Hepatocyte (in vitro differentiated cells): Measurements from ENCODE around the gene TPCN2. TPM values are rescaled to one million over a fixed set of nuclear protein-coding genes. Genes with fewer than 3 reads are reported as not detected.

Source experiments
- DNase-seq: peaks from one replicate; pipeline ENCODE4 v3.0.0-alpha.2; 2016; ENCODE audit warnings: low spot score
- H2AFZ ChIP-seq: fragments of 200-600 bp; sonication (generic); 2 replicates; pipeline ENCODE4 v1.6.0; 2016; ENCODE audit warnings: antibody characterized with exemption, mild to moderate bottlenecking
- H3K27ac ChIP-seq: fragments of 200-600 bp; sonication (generic); 2 replicates; pipeline ENCODE4 v1.5.1; 2016; ENCODE audit warnings: mild to moderate bottlenecking
- H3K27me3 ChIP-seq: fragments of 200-600 bp; sonication (generic); 2 replicates; pipeline ENCODE4 v1.6.1; 2016
- H3K36me3 ChIP-seq: fragments of 200-600 bp; sonication (generic); replicated peaks from 2 replicates; pipeline ENCODE4 v1.5.1; 2016; ENCODE audit warnings: low read depth; ENCODE audit not compliant: insufficient read depth
- H3K4me1 ChIP-seq: fragments of 200-600 bp; sonication (generic); 2 replicates; pipeline ENCODE4 v1.5.1; 2016; ENCODE audit warnings: mild to moderate bottlenecking, moderate library complexity; ENCODE audit not compliant: insufficient read depth
- H3K4me2 ChIP-seq: fragments of 200-600 bp; sonication (generic); 2 replicates; pipeline ENCODE4 v1.6.0; 2016
- H3K4me3 ChIP-seq: fragments of 200-600 bp; sonication (generic); 2 replicates; pipeline ENCODE4 v1.5.1; 2016; ENCODE audit warnings: mild to moderate bottlenecking
- H3K79me2 ChIP-seq: fragments of 200-600 bp; sonication (generic); 2 replicates; pipeline ENCODE4 v1.6.0; 2017; ENCODE audit warnings: mild to moderate bottlenecking
- H3K9me2 ChIP-seq: fragments of 200-600 bp; sonication (generic); replicated peaks from 2 replicates; pipeline ENCODE4 v1.6.0; 2017; ENCODE audit warnings: mild to moderate bottlenecking; ENCODE audit not compliant: insufficient read depth
- H3K9me3 ChIP-seq: fragments of 200-600 bp; sonication (generic); 2 replicates; pipeline ENCODE4 v1.5.1; 2016; ENCODE audit warnings: low read depth, mild to moderate bottlenecking
- H4K20me1 ChIP-seq: fragments of 200-600 bp; sonication (generic); 2 replicates; pipeline ENCODE4 v1.6.0; 2016; ENCODE audit warnings: mild to moderate bottlenecking; ENCODE audit not compliant: insufficient read depth, poor library complexity, severe bottlenecking
- CTCF ChIP-seq: fragments of 200-600 bp; sonication (generic); IDR thresholded peaks from 2 replicates; pipeline ENCODE4 v1.5.1; 2016; ENCODE audit warnings: antibody characterized with exemption, mild to moderate bottlenecking; ENCODE audit not compliant: poor library complexity
- EZH2 ChIP-seq: fragments of 200-600 bp; sonication (generic); IDR thresholded peaks from 2 replicates; pipeline ENCODE4 v1.6.1; 2016; ENCODE audit warnings: antibody characterized with exemption, mild to moderate bottlenecking, borderline replicate concordance
- EZH2phosphoT487 ChIP-seq: fragments of 200-600 bp; sonication (generic); IDR thresholded peaks from one replicate; pipeline ENCODE4 v1.6.1; 2018; ENCODE audit warnings: antibody characterized with exemption, mild to moderate bottlenecking, low read depth, moderate library complexity; ENCODE audit not compliant: unreplicated experiment, severe bottlenecking
- WGBS: methylation state at CpG from one replicate; pipeline ENCODE4 v1.1.6; 2016; ENCODE audit warnings: low lambda C conversion rate; ENCODE audit errors: missing lambda C conversion rate; 5-methylcytosine and 5-hydroxymethylcytosine counted together
- polyA plus RNA-seq: library from polyadenylated mRNA; unstranded; fragments of >200 nt; fragmentation: Nextera tagmentation; extraction: Ambion mirVana; gene quantifications from 2 replicates; pipeline ENCODE4 v1.2.1, GENCODE V29; 2016
- total RNA-seq: library from RNA; depleted of rRNA; stranded (reverse); fragments of >200 nt; gene quantifications from 2 replicates; pipeline ENCODE4 v1.2.3, GENCODE V29; 2014

The TPCN2 gene
- total and polyA plus RNA-seq, 2 experiments from 2014 or later: 16.6 to 21.3 TPM

- no peak overlapping the region for H2AFZ ChIP-seq
- no peak for DNase-seq
- no peaks in the 10 kb centered on the region for H3K79me2 ChIP-seq
- no peaks in the 10 kb centered on the region for H3K36me3 ChIP-seq
- H3K27ac ChIP-seq: no peak overlapping the region
- no peaks in the 10 kb centered on the region for H4K20me1 ChIP-seq
- no peaks in the 10 kb centered on the region for H3K9me2 ChIP-seq
- no peaks in the 10 kb centered on the region for H3K9me3 ChIP-seq
- H3K4me1 ChIP-seq: no peaks in the 10 kb centered on the region
- no peak overlapping the region for H3K4me2 ChIP-seq
- no peaks in the 10 kb centered on the region for H3K27me3 ChIP-seq
- 91% methylated on average over 15 of the region's 15 CpGs for WGBS
- TF ChIP-seq EZH2phosphoT487 (no peak), CTCF (no peak), EZH2 (no peak)
- H3K4me3 ChIP-seq: no peak overlapping the region
Observed at GRCh38 chr11:69084371-69084770, 35.6 kb downstream of the TPCN2 start.

GRCh38 chr11:69085490-69086095, 36.9 kb downstream of the TPCN2 start:
- H3K4me3 ChIP-seq: no peak overlapping the region
- H3K9me2 ChIP-seq: no peaks in the 10 kb centered on the region
- no peak for TF ChIP-seq EZH2phosphoT487
- no peak for TF ChIP-seq EZH2
- TF ChIP-seq CTCF: no peak
- H3K79me2 ChIP-seq: no peaks in the 10 kb centered on the region
- H3K4me2 ChIP-seq: no peak overlapping the region
- no peaks in the 10 kb centered on the region for H3K9me3 ChIP-seq
- no peak overlapping the region for H2AFZ ChIP-seq
- WGBS: 94% methylated on average over 27 of the region's 27 CpGs
- H4K20me1 ChIP-seq: no peaks in the 10 kb centered on the region
- no peak for DNase-seq
- no peaks in the 10 kb centered on the region for H3K36me3 ChIP-seq
- H3K27ac ChIP-seq: no peak overlapping the region
- no peaks in the 10 kb centered on the region for H3K4me1 ChIP-seq
- no peaks in the 10 kb centered on the region for H3K27me3 ChIP-seq

GRCh38 chr11:69086152-69087132, 37.7 kb downstream of the TPCN2 start:
- Histone ChIP-seq H2AFZ (no peak overlapping the region), H3K27me3 (no peaks in the 10 kb centered on the region), H3K9me2 (no peaks in the 10 kb centered on the region), H3K4me2 (no peak overlapping the region), H4K20me1 (no peaks in the 10 kb centered on the region), H3K79me2 (no peaks in the 10 kb centered on the region), H3K4me1 (no peaks in the 10 kb centered on the region), H3K27ac (no peak overlapping the region), H3K9me3 (no peaks in the 10 kb centered on the region), H3K4me3 (no peak overlapping the region), H3K36me3 (no peaks in the 10 kb centered on the region)
- no peak for DNase-seq
- TF ChIP-seq EZH2: no peak
- TF ChIP-seq EZH2phosphoT487: no peak
- TF ChIP-seq CTCF: no peak
- 90% methylated on average over 27 of the region's 28 CpGs for whole genome bisulfite sequencing
